Measurements from ENCODE around the gene TEX19.

TEX19 gene

DNA sequence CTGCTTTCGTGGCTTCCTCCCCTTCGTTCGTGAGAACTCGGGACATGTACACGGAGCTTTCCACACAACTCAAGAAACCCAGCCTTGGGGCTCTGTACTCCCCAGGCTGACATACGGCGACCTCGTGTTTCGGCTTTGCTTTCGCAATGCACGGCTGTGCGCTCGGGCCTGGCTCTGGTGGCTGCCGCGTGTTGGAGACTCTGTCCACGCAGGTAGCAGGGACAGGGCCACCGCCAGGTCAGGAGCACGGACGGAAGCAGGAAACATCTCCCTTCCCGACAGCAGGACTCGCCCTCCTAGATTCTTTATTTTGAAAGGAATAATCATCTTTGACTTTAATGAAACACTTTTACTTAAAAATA is 29.9 kb downstream of the TEX19 start:
- DNase-seq: no peak
- Histone ChIP-seq H2BK5ac (ENCODE audit: low read depth, low read length, poor library complexity, severe bottlenecking) (no peak overlapping the region), H4K8ac (ENCODE audit: low read length) (no peak overlapping the region), H3K9me3 (ENCODE audit: control insufficient read depth, low read length) (no peaks in the 10 kb centered on the region), H4K91ac (ENCODE audit: low read length) (no peak overlapping the region), H3K14ac (ENCODE audit: low read length in 2 of 2) (no peak overlapping the region), H2AK5ac (ENCODE audit: low read length, severe bottlenecking) (no peak overlapping the region), H2BK15ac (ENCODE audit: low read depth, poor library complexity, severe bottlenecking) (no peak overlapping the region), H3K18ac (ENCODE audit: low read depth in 1 of 2, low read length in 2 of 2) (no peak overlapping the region), H3K4me1 (ENCODE audit: control insufficient read depth, insufficient read depth, low read depth, low read length) (peaks cover 23% of the 10 kb centered on the region), H2BK12ac (ENCODE audit: low read length in 2 of 2) (no peak overlapping the region), H3K79me1 (replicated peaks; ENCODE audit: low read length, poor library complexity, severe bottlenecking) (no peaks in the 10 kb centered on the region), H2AFZ (ENCODE audit: low read depth, low read length) (no peak overlapping the region), H3K23ac (ENCODE audit: low read length in 2 of 2) (no peak overlapping the region), H3K4me3 (ENCODE audit: insufficient read depth in 1 of 2, low read depth in 1 of 2, low read length in 2 of 2) (no peak overlapping the region), H3K9ac (ENCODE audit: low read length) (no peak overlapping the region), H3K27ac (ENCODE audit: low read length, poor library complexity, severe bottlenecking) (no peak overlapping the region), H3K4ac (ENCODE audit: low read depth in 1 of 2, low read length in 2 of 2) (no peak overlapping the region), H3K4me2 (ENCODE audit: low read length, poor library complexity, severe bottlenecking) (no peak overlapping the region), H3K27me3 (ENCODE audit: control insufficient read depth in 1 of 2, insufficient read depth in 1 of 2, low read length in 2 of 2) (peaks cover 20 to 32% of the 10 kb centered on the region in 2 experiments), H3K36me3 (ENCODE audit: control insufficient read depth in 1 of 2, insufficient read depth in 2 of 2, low read depth in 1 of 2, low read length in 2 of 2) (peaks cover 17 to 24% of the 10 kb centered on the region in 2 experiments), H2BK120ac (ENCODE audit: low read depth, low read length) (no peak overlapping the region)
- 89% methylated on average over 20 of the region's 21 CpGs for WGBS

DNA sequence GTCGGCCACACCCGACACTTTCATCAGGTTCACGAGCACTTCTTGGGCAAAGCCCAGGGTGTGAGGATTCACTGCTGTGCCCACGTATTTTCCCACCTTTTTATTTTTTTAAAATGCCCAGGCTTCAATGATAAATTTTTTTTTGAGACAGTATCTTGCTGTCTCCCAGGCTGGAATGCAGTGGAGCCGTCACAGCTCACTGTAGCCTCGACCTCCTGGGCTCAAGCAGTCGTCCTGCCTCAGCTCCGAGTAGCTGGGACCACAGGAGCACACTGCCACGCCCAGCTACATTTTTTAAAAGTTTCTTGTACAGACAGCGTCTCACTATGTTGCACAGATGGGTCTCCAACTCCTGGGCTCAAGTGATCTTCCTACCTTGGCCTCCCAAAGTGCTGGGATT is 30.3 kb downstream of the TEX19 start:
- Histone ChIP-seq H3K18ac (ENCODE audit: low read depth in 1 of 2, low read length in 2 of 2) (no peak overlapping the region), H2BK15ac (ENCODE audit: low read depth, poor library complexity, severe bottlenecking) (no peak overlapping the region), H3K4ac (ENCODE audit: low read depth in 1 of 2, low read length in 2 of 2) (no peak overlapping the region), H3K27me3 (ENCODE audit: control insufficient read depth in 1 of 2, insufficient read depth in 1 of 2, low read length in 2 of 2) (peaks cover 20 to 31% of the 10 kb centered on the region in 2 experiments), H3K23ac (ENCODE audit: low read length in 2 of 2) (no peak overlapping the region), H2AK5ac (ENCODE audit: low read length, severe bottlenecking) (no peak overlapping the region), H3K79me1 (replicated peaks; ENCODE audit: low read length, poor library complexity, severe bottlenecking) (no peaks in the 10 kb centered on the region), H3K14ac (ENCODE audit: low read length in 2 of 2) (no peak overlapping the region), H3K4me1 (ENCODE audit: control insufficient read depth, insufficient read depth, low read depth, low read length) (peaks cover 26% of the 10 kb centered on the region), H3K27ac (ENCODE audit: low read length, poor library complexity, severe bottlenecking) (no peak overlapping the region), H4K8ac (ENCODE audit: low read length) (no peak overlapping the region), H2BK5ac (ENCODE audit: low read depth, low read length, poor library complexity, severe bottlenecking) (no peak overlapping the region), H3K4me2 (ENCODE audit: low read length, poor library complexity, severe bottlenecking) (no peak overlapping the region), H4K91ac (ENCODE audit: low read length) (no peak overlapping the region), H3K4me3 (ENCODE audit: insufficient read depth in 1 of 2, low read depth in 1 of 2, low read length in 2 of 2) (no peak overlapping the region), H3K36me3 (ENCODE audit: control insufficient read depth in 1 of 2, insufficient read depth in 2 of 2, low read depth in 1 of 2, low read length in 2 of 2) (peaks cover 17 to 24% of the 10 kb centered on the region in 2 experiments), H2AFZ (ENCODE audit: low read depth, low read length) (no peak overlapping the region), H2BK12ac (ENCODE audit: low read length in 2 of 2) (no peak overlapping the region), H3K9ac (ENCODE audit: low read length) (no peak overlapping the region), H3K9me3 (ENCODE audit: control insufficient read depth, low read length) (no peaks in the 10 kb centered on the region), H2BK120ac (ENCODE audit: low read depth, low read length) (no peak overlapping the region)
- DNase-seq: no peak
- 83% methylated on average over 10 of the region's 10 CpGs for WGBS

DNA sequence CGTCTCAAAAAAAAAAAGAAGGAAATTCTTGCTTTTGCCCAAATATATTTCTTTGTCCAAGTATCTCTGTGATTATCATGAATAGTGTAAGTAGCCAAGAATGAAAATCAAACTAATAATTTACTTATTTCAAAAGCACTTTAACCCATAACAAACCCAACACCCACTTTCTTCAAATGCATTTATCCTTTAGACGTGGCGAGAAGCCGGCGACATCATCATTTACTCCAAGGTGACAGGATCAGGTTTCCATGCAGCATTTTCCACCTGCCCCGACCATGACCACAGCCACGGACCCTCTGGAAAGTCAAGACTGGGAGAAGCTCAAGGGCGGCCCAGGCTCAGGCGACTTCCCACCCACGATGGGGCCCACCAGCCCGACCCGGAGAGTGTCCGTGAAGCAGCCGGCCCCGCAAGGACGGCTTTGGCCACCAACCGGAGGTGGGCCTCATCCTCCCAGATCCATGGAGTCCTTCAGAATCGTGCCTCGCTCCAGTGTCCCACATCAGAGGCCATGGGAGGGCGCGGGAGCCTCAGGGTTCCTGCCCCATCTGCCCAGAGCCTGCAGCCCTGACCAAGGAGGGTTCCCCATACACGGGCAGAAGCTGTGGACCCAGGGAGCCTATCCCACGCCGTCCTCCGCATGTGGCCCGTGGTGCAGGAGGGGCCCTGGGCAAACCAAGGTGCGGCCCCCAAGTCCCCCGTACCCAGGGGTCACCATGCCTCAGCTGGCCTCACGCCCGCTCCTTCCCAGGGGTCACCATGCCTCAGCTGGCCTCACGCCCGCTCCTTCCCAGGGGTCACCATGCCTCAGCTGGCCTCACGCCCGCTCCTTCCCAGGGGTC is 31.2 kb downstream of the TEX19 start:
- Histone ChIP-seq H3K36me3 (ENCODE audit: control insufficient read depth in 1 of 2, insufficient read depth in 2 of 2, low read depth in 1 of 2, low read length in 2 of 2) (peaks cover 17 to 27% of the 10 kb centered on the region in 2 experiments), H3K4me2 (ENCODE audit: low read length, poor library complexity, severe bottlenecking) (no peak overlapping the region), H3K14ac (ENCODE audit: low read length in 2 of 2) (no peak overlapping the region), H3K79me1 (replicated peaks; ENCODE audit: low read length, poor library complexity, severe bottlenecking) (no peaks in the 10 kb centered on the region), H2AFZ (ENCODE audit: low read depth, low read length) (no peak overlapping the region), H2BK12ac (ENCODE audit: low read length in 2 of 2) (no peak overlapping the region), H2AK5ac (ENCODE audit: low read length, severe bottlenecking) (no peak overlapping the region), H4K8ac (ENCODE audit: low read length) (no peak overlapping the region), H3K9ac (ENCODE audit: low read length) (no peak overlapping the region), H3K4me3 (ENCODE audit: insufficient read depth in 1 of 2, low read depth in 1 of 2, low read length in 2 of 2) (no peak overlapping the region), H2BK5ac (ENCODE audit: low read depth, low read length, poor library complexity, severe bottlenecking) (no peak overlapping the region), H2BK15ac (ENCODE audit: low read depth, poor library complexity, severe bottlenecking) (no peak overlapping the region), H3K18ac (ENCODE audit: low read depth in 1 of 2, low read length in 2 of 2) (no peak overlapping the region), H3K9me3 (ENCODE audit: control insufficient read depth, low read length) (no peaks in the 10 kb centered on the region), H3K27ac (ENCODE audit: low read length, poor library complexity, severe bottlenecking) (no peak overlapping the region), H3K4ac (ENCODE audit: low read depth in 1 of 2, low read length in 2 of 2) (no peak overlapping the region), H3K27me3 (ENCODE audit: control insufficient read depth in 1 of 2, insufficient read depth in 1 of 2, low read length in 2 of 2) (peaks cover 20 to 27% of the 10 kb centered on the region in 2 experiments), H2BK120ac (ENCODE audit: low read depth, low read length) (no peak overlapping the region), H4K91ac (ENCODE audit: low read length) (no peak overlapping the region), H3K4me1 (ENCODE audit: control insufficient read depth, insufficient read depth, low read depth, low read length) (peaks cover 22% of the 10 kb centered on the region), H3K23ac (ENCODE audit: low read length in 2 of 2) (no peak overlapping the region)
- WGBS: 93% methylated on average over 29 of the region's 34 CpGs
- no peak for DNase-seq

DNA sequence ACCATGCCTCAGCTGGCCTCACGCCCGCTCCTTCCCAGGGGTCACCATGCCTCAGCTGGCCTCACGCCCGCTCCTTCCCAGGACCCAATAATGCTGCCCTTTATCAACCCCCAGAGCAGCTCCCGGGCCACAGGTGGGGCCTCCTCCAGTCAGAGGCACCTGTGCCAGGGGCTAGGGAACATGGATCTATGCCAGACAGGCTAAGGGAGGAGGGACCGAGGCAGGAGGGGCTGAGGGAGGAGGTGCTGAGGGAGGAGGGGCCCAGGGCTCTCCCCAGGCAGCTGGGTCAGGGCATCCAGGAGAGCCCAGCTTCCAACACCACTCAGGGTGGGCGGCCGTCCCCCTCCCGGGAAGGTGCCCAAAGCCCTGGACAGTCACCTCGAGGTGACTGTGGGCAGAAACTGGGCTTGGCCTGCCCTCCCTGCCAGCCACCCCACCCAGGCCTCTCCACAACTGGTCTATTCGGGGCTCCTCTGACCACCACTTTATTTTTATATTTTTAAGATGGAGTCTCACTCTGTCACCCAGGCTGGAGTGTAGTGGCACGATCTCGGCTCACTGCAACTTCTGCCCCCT is 31.9 kb downstream of the TEX19 start:
- Histone ChIP-seq H2AK5ac (ENCODE audit: low read length, severe bottlenecking) (no peak overlapping the region), H3K79me1 (replicated peaks; ENCODE audit: low read length, poor library complexity, severe bottlenecking) (no peaks in the 10 kb centered on the region), H4K91ac (ENCODE audit: low read length) (no peak overlapping the region), H2BK15ac (ENCODE audit: low read depth, poor library complexity, severe bottlenecking) (no peak overlapping the region), H3K4me3 (ENCODE audit: insufficient read depth in 1 of 2, low read depth in 1 of 2, low read length in 2 of 2) (no peak overlapping the region), H2AFZ (ENCODE audit: low read depth, low read length) (no peak overlapping the region), H2BK12ac (ENCODE audit: low read length in 2 of 2) (no peak overlapping the region), H3K36me3 (ENCODE audit: control insufficient read depth in 1 of 2, insufficient read depth in 2 of 2, low read depth in 1 of 2, low read length in 2 of 2) (peaks cover 17 to 27% of the 10 kb centered on the region in 2 experiments), H3K9me3 (ENCODE audit: control insufficient read depth, low read length) (no peaks in the 10 kb centered on the region), H3K4me1 (ENCODE audit: control insufficient read depth, insufficient read depth, low read depth, low read length) (peaks cover 15% of the 10 kb centered on the region), H2BK120ac (ENCODE audit: low read depth, low read length) (no peak overlapping the region), H3K9ac (ENCODE audit: low read length) (no peak overlapping the region), H3K14ac (ENCODE audit: low read length in 2 of 2) (no peak overlapping the region), H3K18ac (ENCODE audit: low read depth in 1 of 2, low read length in 2 of 2) (no peak overlapping the region), H3K4ac (ENCODE audit: low read depth in 1 of 2, low read length in 2 of 2) (no peak overlapping the region), H3K4me2 (ENCODE audit: low read length, poor library complexity, severe bottlenecking) (no peak overlapping the region), H2BK5ac (ENCODE audit: low read depth, low read length, poor library complexity, severe bottlenecking) (no peak overlapping the region), H3K23ac (ENCODE audit: low read length in 2 of 2) (no peak overlapping the region), H3K27me3 (ENCODE audit: control insufficient read depth in 1 of 2, insufficient read depth in 1 of 2, low read length in 2 of 2) (peaks cover 15 to 21% of the 10 kb centered on the region in 2 experiments), H3K27ac (ENCODE audit: low read length, poor library complexity, severe bottlenecking) (no peak overlapping the region), H4K8ac (ENCODE audit: low read length) (no peak overlapping the region)
- DNase-seq: no peak
- WGBS: 95% methylated on average over 7 of the region's 13 CpGs
